WI38 (cell line): ENCODE results near the gene NELFB.
"Not testable (repeated sequence)": the region's sequence is repeated elsewhere in the genome, so short reads cannot be mapped to it uniquely, and the experiment has no call there.

Experiments
- H3K4me3 ChIP-seq: 2 replicates; pipeline ENCODE4 v1.5.1; 2011; ENCODE audit warnings: low read depth, mild to moderate bottlenecking, control low read depth, low read length
- CTCF ChIP-seq: IDR thresholded peaks from 2 replicates; pipeline ENCODE4 v1.5.1; 2012; ENCODE audit warnings: low read depth, mild to moderate bottlenecking, control low read depth, low read length

The NELFB gene

GRCh38 chr9:137256362-137256761 is 1.2 kb downstream of the NELFB start:
- no peak for TF ChIP-seq CTCF
- H3K4me3 ChIP-seq, result peak overlapping the region; percentile 93

GRCh38 chr9:137256856-137257255 is 1.7 kb downstream of the NELFB start:
- peak overlapping the region; percentile 93 for H3K4me3 ChIP-seq
- TF ChIP-seq CTCF, result no peak

GRCh38 chr9:137262173-137262908 is 7.2 kb downstream of the NELFB start:
- peak; percentile 24; the same call in 1 of the 2 replicates for TF ChIP-seq CTCF
- not testable (repeated sequence) for H3K4me3 ChIP-seq

- no peak overlapping the region for H3K4me3 ChIP-seq
- no peak; the same call in 1 of the 2 replicates for TF ChIP-seq CTCF
Observed at GRCh38 chr9:137262909-137263285, 7.8 kb downstream of the NELFB start.

- no peak overlapping the region for H3K4me3 ChIP-seq
- no peak for TF ChIP-seq CTCF
Observed at GRCh38 chr9:137263506-137263905, 8.4 kb downstream of the NELFB start.

GRCh38 chr9:137264067-137264466 is 8.9 kb downstream of the NELFB start:
- TF ChIP-seq CTCF, result no peak
- no peak overlapping the region for H3K4me3 ChIP-seq

GRCh38 chr9:137265496-137266161 is 10.5 kb downstream of the NELFB start:
- TF ChIP-seq CTCF, result no peak
- no peak overlapping the region for H3K4me3 ChIP-seq
